H9 (cell line): Measurements from ENCODE around the gene DIS3L2. TPM values are rescaled to one million over a fixed set of nuclear protein-coding genes. Genes with fewer than 3 reads are reported as not detected.

ENCODE experiments used
- DNase-seq: peaks from one replicate; pipeline ENCODE4 v3.0.0-alpha.2; 2017
- H2AFZ ChIP-seq: one replicate; pipeline ENCODE4 v1.6.1; 2013; ENCODE audit warnings: mild to moderate bottlenecking, low read length, control low read depth, moderate library complexity
- H2AK5ac ChIP-seq: 2 replicates; pipeline ENCODE4 v1.6.1; 2013; ENCODE audit warnings: low read length, control low read depth, mixed read lengths; ENCODE audit not compliant: insufficient read length
- H2BK120ac ChIP-seq: one replicate; pipeline ENCODE4 v1.6.1; 2013; ENCODE audit warnings: low read depth, mild to moderate bottlenecking, low read length, control low read depth, inconsistent platforms; ENCODE audit not compliant: poor library complexity, severe bottlenecking
- H2BK12ac ChIP-seq: 2 replicates; pipeline ENCODE4 v1.6.1; 2013; ENCODE audit warnings: low read length, control low read depth, mixed read lengths, low read depth; ENCODE audit not compliant: insufficient read length
- H2BK15ac ChIP-seq: 2 replicates; pipeline ENCODE4 v1.6.1; 2013; ENCODE audit warnings: low read depth, low read length, control low read depth
- H2BK20ac ChIP-seq: one replicate; pipeline ENCODE4 v1.6.1; 2013; ENCODE audit warnings: low read depth, mild to moderate bottlenecking, low read length, control low read depth, inconsistent platforms; ENCODE audit not compliant: poor library complexity, severe bottlenecking
- H2BK5ac ChIP-seq: 2 replicates; pipeline ENCODE4 v1.6.1; 2013; ENCODE audit warnings: low read length, control low read depth, mixed read lengths; ENCODE audit not compliant: insufficient read length
- H3K14ac ChIP-seq: 2 replicates; pipeline ENCODE4 v1.6.1; 2013; ENCODE audit warnings: low read length, control low read depth; ENCODE audit not compliant: insufficient read depth
- H3K18ac ChIP-seq: 2 replicates; pipeline ENCODE4 v1.6.1; 2013; ENCODE audit warnings: low read depth, mild to moderate bottlenecking, mixed read lengths, low read length, control low read depth; ENCODE audit not compliant: insufficient read length
- H3K23ac ChIP-seq: 2 replicates; pipeline ENCODE4 v1.6.1; 2013; ENCODE audit warnings: low read length, control low read depth, mixed read lengths, low read depth; ENCODE audit not compliant: insufficient read length
- H3K23me2 ChIP-seq: 2 replicates; pipeline ENCODE4 v1.6.1; 2013; ENCODE audit warnings: low read depth, mild to moderate bottlenecking, mixed read lengths, low read length, control low read depth; ENCODE audit not compliant: insufficient read length, poor library complexity, severe bottlenecking
- H3K27ac ChIP-seq: 2 replicates; pipeline ENCODE4 v1.5.1; 2013; ENCODE audit warnings: low read length, control low read depth, mixed read lengths, low read depth; ENCODE audit not compliant: insufficient read length
- H3K27me3 ChIP-seq: 2 replicates; pipeline ENCODE4 v1.6.1; 2013; ENCODE audit warnings: low read length, control low read depth, inconsistent platforms; ENCODE audit not compliant: insufficient read depth
- H3K4ac ChIP-seq: 2 replicates; pipeline ENCODE4 v1.6.1; 2013; ENCODE audit warnings: low read depth, mild to moderate bottlenecking, control low read depth, inconsistent platforms, low read length, moderate library complexity
- H3K4me1 ChIP-seq: 2 replicates; pipeline ENCODE4 v1.6.1; 2013; ENCODE audit warnings: low read length, control low read depth, inconsistent platforms; ENCODE audit not compliant: insufficient read depth
- H3K4me2 ChIP-seq: 2 replicates; pipeline ENCODE4 v1.6.1; 2013; ENCODE audit warnings: low read length, control low read depth, mixed read lengths; ENCODE audit not compliant: insufficient read length, insufficient read depth
- H3K56ac ChIP-seq: 2 replicates; pipeline ENCODE4 v1.6.1; 2013; ENCODE audit warnings: low read depth, mild to moderate bottlenecking, mixed read lengths, low read length, control low read depth; ENCODE audit not compliant: insufficient read length
- H3K79me1 ChIP-seq: 2 replicates; pipeline ENCODE4 v1.6.1; 2013; ENCODE audit warnings: low read depth, mild to moderate bottlenecking, moderate library complexity, low read length, control low read depth, inconsistent platforms; ENCODE audit not compliant: insufficient read depth, poor library complexity, severe bottlenecking
- H3K79me2 ChIP-seq: 2 replicates; pipeline ENCODE4 v1.6.1; 2013; ENCODE audit warnings: low read length, control low read depth, inconsistent platforms; ENCODE audit not compliant: insufficient read depth
- H3K9ac ChIP-seq: 2 replicates; pipeline ENCODE4 v1.6.1; 2013; ENCODE audit warnings: low read length, control low read depth, mixed read lengths; ENCODE audit not compliant: insufficient read length; ENCODE audit errors: extremely low read depth
- H3K9me3 ChIP-seq: one replicate; pipeline ENCODE4 v1.6.1; 2013; ENCODE audit warnings: low read depth, low read length, inconsistent platforms; ENCODE audit not compliant: control insufficient read depth
- H3T11ph ChIP-seq: one replicate; pipeline ENCODE4 v1.6.1; 2013; ENCODE audit warnings: mild to moderate bottlenecking, low read length, control low read depth, inconsistent platforms
- H4K20me1 ChIP-seq: one replicate; pipeline ENCODE4 v1.6.1; 2013; ENCODE audit not compliant: control insufficient read depth, insufficient read length, insufficient read depth
- H4K5ac ChIP-seq: 2 replicates; pipeline ENCODE4 v1.6.1; 2013; ENCODE audit warnings: low read depth, mild to moderate bottlenecking, mixed read lengths, low read length, control low read depth; ENCODE audit not compliant: insufficient read length
- H4K8ac ChIP-seq: replicated peaks from 2 replicates; pipeline ENCODE4 v1.6.1; 2013; ENCODE audit warnings: low read length, control low read depth, mixed read lengths, low read depth; ENCODE audit not compliant: insufficient read length
- H4K91ac ChIP-seq: 2 replicates; pipeline ENCODE4 v1.6.1; 2013; ENCODE audit warnings: low read depth, mild to moderate bottlenecking, moderate library complexity, mixed read lengths, low read length, control low read depth; ENCODE audit not compliant: insufficient read length
- H3K27ac Mint-ChIP-seq, 3 experiments: 2 replicates in 2 of 3; 3 replicates in 1 of 3; pipeline ENCODE4 v1.8.0; 2020 to 2021; ENCODE audit warnings: mixed read lengths in 3 of 3, mild to moderate bottlenecking in 1 of 3, moderate library complexity in 1 of 3
- H3K27me3 Mint-ChIP-seq: 2 replicates; pipeline ENCODE4 v1.8.0; 2021; ENCODE audit warnings: low read depth, mild to moderate bottlenecking, moderate library complexity, mixed read lengths
- H3K36me3 Mint-ChIP-seq, 3 experiments: 2 replicates in 2 of 3; 3 replicates in 1 of 3; pipeline ENCODE4 v1.8.0; 2020 to 2021; ENCODE audit warnings: low read depth in 3 of 3, mixed read lengths in 3 of 3; ENCODE audit not compliant: insufficient read depth in 1 of 3
- H3K4me1 Mint-ChIP-seq, 2 experiments: 2 replicates each; pipeline ENCODE4 v1.8.0; 2020; ENCODE audit warnings: mixed read lengths in 2 of 2
- H3K4me3 Mint-ChIP-seq, 2 experiments: 2 replicates in 1 of 2; 3 replicates in 1 of 2; pipeline ENCODE4 v1.8.0; 2020 to 2021; ENCODE audit warnings: mild to moderate bottlenecking in 2 of 2, mixed read lengths in 2 of 2, moderate library complexity in 1 of 2
- H3K9me3 Mint-ChIP-seq, 2 experiments: 2 replicates in 1 of 2; 3 replicates in 1 of 2; pipeline ENCODE4 v1.8.0; 2020; ENCODE audit warnings: mild to moderate bottlenecking in 2 of 2, mixed read lengths in 2 of 2, moderate library complexity in 1 of 2
- CTCF ChIP-seq: fragments of 200-600 bp; sonication (generic); conservative IDR thresholded peaks from 3 replicates; pipeline ENCODE4 v1.8.0; 2021; ENCODE audit warnings: antibody characterized with exemption, mild to moderate bottlenecking
- WGBS: extraction: QIAGEN DNeasy Blood & Tissue Kit; methylation state at CpG from one replicate; pipeline ENCODE4 v1.1.7; 2013; ENCODE audit warnings: missing lambda C conversion rate, low lambda C conversion rate, mixed read lengths; ENCODE audit not compliant: insufficient read length; ENCODE audit errors: extremely low coverage; 5-methylcytosine and 5-hydroxymethylcytosine counted together
- total RNA-seq: library from RNA; stranded (reverse); gene quantifications from 2 replicates; pipeline ENCODE4 v1.2.1, GENCODE V29; 2021

The DIS3L2 gene
- total RNA-seq, 1 experiment from 2014 or later, result 28.1 TPM

GRCh38 chr2:232026910-232027309 lies 65.4 kb downstream of the DIS3L2 start:
- Histone ChIP-seq H3K9me3 (no peaks in the 10 kb centered on the region), H3K4me1 (no peaks in the 10 kb centered on the region), H2AFZ (no peak overlapping the region), H4K20me1 (no peaks in the 10 kb centered on the region), H3K27ac (no peak overlapping the region), H3K4me2 (no peak overlapping the region), H2BK12ac (no peak overlapping the region), H2BK5ac (no peak overlapping the region), H3K27me3 (no peaks in the 10 kb centered on the region), H3K4ac (no peak overlapping the region), H4K91ac (no peak overlapping the region), H2BK120ac (no peak overlapping the region), H2BK20ac (no peak overlapping the region), H3K18ac (no peak overlapping the region), H3K23me2 (no peaks in the 10 kb centered on the region), H4K5ac (no peak overlapping the region), H3K9ac (no peak overlapping the region), H3K79me2 (no peaks in the 10 kb centered on the region), H2AK5ac (no peak overlapping the region), H3T11ph (no peak overlapping the region), H3K14ac (no peak overlapping the region), H4K8ac (no peak overlapping the region), H3K79me1 (no peaks in the 10 kb centered on the region), H3K23ac (no peak overlapping the region), H3K56ac (no peak overlapping the region), H2BK15ac (no peak overlapping the region)
- H3K27me3 Mint-ChIP-seq, result peaks cover 2% of the 10 kb centered on the region; the same call in 1 of the 2 replicates
- no peak overlapping the region for H3K4me3 Mint-ChIP-seq
- WGBS, result no CpG with 5 or more reads among the region's 2 CpGs
- H3K36me3 Mint-ChIP-seq, result peaks cover 5 to 12% (median 7%) of the 10 kb centered on the region in 3 experiments; a peak in 6 of 7 replicates
- no peaks in the 10 kb centered on the region for H3K9me3 Mint-ChIP-seq
- no peak overlapping the region for H3K27ac Mint-ChIP-seq
- DNase-seq, result no peak
- H3K4me1 Mint-ChIP-seq, result peaks cover 3 to 6% of the 10 kb centered on the region in 2 experiments; a peak in 3 of 4 replicates
- no peak for TF ChIP-seq CTCF
